Ishikawa (cell line): ENCODE data around the gene FBXO41.

Experiments
- CEBPB ChIP-seq: IDR thresholded peaks from 2 replicates; pipeline ENCODE4 v1.6.1; 2012
- CREB1 ChIP-seq: IDR thresholded peaks from 2 replicates; pipeline ENCODE4 v1.6.1; 2012; ENCODE audit warnings: low read depth
- EGR1 ChIP-seq: IDR thresholded peaks from 2 replicates; pipeline ENCODE4 v1.6.1; 2012
- EP300 ChIP-seq: IDR thresholded peaks from 2 replicates; pipeline ENCODE4 v1.6.1; 2012; ENCODE audit warnings: borderline replicate concordance
- FOXM1 ChIP-seq: IDR thresholded peaks from 2 replicates; pipeline ENCODE4 v1.6.1; 2012; ENCODE audit warnings: low read depth, borderline replicate concordance
- NFIC ChIP-seq: IDR thresholded peaks from 2 replicates; pipeline ENCODE4 v1.6.1; 2012
- RAD21 ChIP-seq: IDR thresholded peaks from 2 replicates; pipeline ENCODE4 v1.6.1; 2012; ENCODE audit warnings: low read depth
- TAF1 ChIP-seq: IDR thresholded peaks from 2 replicates; pipeline ENCODE4 v1.6.1; 2012; ENCODE audit warnings: low read depth, mild to moderate bottlenecking
- TCF12 ChIP-seq: IDR thresholded peaks from 2 replicates; pipeline ENCODE4 v1.6.1; 2012; ENCODE audit warnings: low read depth
- TEAD4 ChIP-seq: IDR thresholded peaks from 2 replicates; pipeline ENCODE4 v1.6.1; 2012
- YY1 ChIP-seq: IDR thresholded peaks from 2 replicates; pipeline ENCODE4 v1.6.1; 2012; ENCODE audit warnings: low read depth
- ZBTB7A ChIP-seq: IDR thresholded peaks from 2 replicates; pipeline ENCODE4 v1.6.1; 2012; ENCODE audit warnings: low read depth
- TF ChIP-seq, protein P1 (sequence below): IDR thresholded peaks from 2 replicates; pipeline ENCODE4 v1.6.1; 2012
- TF ChIP-seq, protein P2 (sequence below): IDR thresholded peaks from 2 replicates; pipeline ENCODE4 v1.6.1; 2012
- TF ChIP-seq, protein P3 (sequence below): IDR thresholded peaks from 2 replicates; pipeline ENCODE4 v1.6.1; 2012; ENCODE audit warnings: low read depth, mild to moderate bottlenecking

Gene FBXO41, protein sequence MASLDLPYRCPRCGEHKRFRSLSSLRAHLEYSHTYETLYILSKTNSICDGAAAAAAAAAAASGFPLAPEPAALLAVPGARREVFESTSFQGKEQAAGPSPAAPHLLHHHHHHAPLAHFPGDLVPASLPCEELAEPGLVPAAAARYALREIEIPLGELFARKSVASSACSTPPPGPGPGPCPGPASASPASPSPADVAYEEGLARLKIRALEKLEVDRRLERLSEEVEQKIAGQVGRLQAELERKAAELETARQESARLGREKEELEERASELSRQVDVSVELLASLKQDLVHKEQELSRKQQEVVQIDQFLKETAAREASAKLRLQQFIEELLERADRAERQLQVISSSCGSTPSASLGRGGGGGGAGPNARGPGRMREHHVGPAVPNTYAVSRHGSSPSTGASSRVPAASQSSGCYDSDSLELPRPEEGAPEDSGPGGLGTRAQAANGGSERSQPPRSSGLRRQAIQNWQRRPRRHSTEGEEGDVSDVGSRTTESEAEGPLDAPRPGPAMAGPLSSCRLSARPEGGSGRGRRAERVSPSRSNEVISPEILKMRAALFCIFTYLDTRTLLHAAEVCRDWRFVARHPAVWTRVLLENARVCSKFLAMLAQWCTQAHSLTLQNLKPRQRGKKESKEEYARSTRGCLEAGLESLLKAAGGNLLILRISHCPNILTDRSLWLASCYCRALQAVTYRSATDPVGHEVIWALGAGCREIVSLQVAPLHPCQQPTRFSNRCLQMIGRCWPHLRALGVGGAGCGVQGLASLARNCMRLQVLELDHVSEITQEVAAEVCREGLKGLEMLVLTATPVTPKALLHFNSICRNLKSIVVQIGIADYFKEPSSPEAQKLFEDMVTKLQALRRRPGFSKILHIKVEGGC

DNA sequence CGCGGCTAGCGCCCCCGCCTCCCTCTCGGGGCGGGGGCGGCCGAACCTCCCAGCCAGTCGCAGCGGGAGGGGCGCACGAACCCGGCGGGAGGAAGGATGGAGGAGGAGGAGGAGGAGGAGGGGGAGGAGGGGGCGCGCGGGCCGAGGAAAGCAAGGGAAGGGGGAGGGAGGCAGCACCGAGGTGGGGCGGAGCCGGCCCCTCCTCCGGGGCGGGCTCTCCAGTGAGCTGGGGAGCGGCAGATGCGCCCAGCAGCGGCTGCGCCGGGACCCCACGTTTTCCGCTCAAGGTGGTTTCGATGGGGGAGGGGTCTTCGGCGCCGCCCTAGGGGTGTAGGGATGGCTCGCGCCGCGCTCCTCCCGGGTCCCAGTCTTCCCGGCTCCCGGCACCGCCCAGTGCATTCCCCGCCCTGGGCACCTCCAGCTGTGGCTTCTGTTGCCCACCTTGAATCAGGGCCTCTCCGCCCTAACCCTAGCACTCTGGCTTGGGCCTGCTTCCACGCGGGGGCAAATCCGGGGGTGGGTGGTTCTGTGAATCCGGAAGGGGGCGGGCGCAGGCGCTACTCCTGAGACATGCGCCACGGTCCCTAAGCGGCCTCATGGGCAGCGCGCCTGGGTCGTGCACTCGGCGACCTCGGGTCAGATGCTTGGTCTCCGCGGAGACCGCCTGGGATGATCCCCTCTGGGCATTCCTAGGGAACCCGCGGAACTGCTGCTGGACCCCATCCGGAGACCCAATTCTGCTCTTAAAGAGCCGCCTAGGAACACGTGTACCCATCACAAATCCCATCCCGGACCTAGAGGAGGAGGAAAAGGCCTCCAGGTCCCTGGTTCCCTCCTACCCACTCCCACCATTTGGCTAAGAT, at the start of gene FBXO41:
Gene FBXO41, minus strand, starts transcription at position 183 of the 863 bp plus-strand sequence. CDS start 14,848 bp downstream, outside the sequence.
- TF ChIP-seq TCF12 (no peak), EP300 (no peak), ZBTB7A (no peak; the same call in 1 of the 2 replicates), NFIC (no peak), CEBPB (no peak), YY1 (no peak), RAD21 (no peak), FOXM1 (no peak), CREB1 (no peak), EGR1 (no peak), TEAD4 (no peak), TAF1 (no peak)
- TF ChIP-seq, protein P1, sequence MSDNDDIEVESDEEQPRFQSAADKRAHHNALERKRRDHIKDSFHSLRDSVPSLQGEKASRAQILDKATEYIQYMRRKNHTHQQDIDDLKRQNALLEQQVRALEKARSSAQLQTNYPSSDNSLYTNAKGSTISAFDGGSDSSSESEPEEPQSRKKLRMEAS: no peak
- TF ChIP-seq, protein P2, sequence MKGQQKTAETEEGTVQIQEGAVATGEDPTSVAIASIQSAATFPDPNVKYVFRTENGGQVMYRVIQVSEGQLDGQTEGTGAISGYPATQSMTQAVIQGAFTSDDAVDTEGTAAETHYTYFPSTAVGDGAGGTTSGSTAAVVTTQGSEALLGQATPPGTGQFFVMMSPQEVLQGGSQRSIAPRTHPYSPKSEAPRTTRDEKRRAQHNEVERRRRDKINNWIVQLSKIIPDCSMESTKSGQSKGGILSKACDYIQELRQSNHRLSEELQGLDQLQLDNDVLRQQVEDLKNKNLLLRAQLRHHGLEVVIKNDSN: no peak
- TF ChIP-seq, protein P3, sequence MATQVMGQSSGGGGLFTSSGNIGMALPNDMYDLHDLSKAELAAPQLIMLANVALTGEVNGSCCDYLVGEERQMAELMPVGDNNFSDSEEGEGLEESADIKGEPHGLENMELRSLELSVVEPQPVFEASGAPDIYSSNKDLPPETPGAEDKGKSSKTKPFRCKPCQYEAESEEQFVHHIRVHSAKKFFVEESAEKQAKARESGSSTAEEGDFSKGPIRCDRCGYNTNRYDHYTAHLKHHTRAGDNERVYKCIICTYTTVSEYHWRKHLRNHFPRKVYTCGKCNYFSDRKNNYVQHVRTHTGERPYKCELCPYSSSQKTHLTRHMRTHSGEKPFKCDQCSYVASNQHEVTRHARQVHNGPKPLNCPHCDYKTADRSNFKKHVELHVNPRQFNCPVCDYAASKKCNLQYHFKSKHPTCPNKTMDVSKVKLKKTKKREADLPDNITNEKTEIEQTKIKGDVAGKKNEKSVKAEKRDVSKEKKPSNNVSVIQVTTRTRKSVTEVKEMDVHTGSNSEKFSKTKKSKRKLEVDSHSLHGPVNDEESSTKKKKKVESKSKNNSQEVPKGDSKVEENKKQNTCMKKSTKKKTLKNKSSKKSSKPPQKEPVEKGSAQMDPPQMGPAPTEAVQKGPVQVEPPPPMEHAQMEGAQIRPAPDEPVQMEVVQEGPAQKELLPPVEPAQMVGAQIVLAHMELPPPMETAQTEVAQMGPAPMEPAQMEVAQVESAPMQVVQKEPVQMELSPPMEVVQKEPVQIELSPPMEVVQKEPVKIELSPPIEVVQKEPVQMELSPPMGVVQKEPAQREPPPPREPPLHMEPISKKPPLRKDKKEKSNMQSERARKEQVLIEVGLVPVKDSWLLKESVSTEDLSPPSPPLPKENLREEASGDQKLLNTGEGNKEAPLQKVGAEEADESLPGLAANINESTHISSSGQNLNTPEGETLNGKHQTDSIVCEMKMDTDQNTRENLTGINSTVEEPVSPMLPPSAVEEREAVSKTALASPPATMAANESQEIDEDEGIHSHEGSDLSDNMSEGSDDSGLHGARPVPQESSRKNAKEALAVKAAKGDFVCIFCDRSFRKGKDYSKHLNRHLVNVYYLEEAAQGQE: no peak

DNA sequence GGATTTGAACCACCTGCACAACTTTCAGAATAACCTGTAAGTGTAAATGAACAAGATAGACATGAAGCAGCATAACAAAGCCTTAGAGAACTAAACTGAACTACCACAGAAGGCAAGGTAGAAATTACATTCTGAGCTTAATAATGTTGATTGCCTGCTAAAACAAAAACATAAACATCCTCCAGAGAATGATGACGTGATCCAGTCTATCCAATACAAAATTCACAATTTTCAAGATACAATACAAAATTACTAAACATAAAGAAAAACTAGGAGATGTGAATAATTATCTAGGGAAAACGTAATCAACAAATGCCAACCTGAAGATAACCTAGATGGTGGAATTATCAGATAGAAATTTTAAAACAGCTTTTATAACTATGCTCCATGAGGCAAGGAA, 49.8 kb upstream of the FBXO41 start:
- TF ChIP-seq TCF12 (no peak), CEBPB (no peak), TEAD4 (no peak), CREB1 (no peak), RAD21 (no peak), ZBTB7A (no peak), NFIC (no peak), EP300 (no peak), EGR1 (no peak), FOXM1 (no peak), TAF1 (no peak), YY1 (no peak)
- TF ChIP-seq, protein P3: no peak
- TF ChIP-seq, protein P2: no peak
- TF ChIP-seq, protein P1: no peak

DNA sequence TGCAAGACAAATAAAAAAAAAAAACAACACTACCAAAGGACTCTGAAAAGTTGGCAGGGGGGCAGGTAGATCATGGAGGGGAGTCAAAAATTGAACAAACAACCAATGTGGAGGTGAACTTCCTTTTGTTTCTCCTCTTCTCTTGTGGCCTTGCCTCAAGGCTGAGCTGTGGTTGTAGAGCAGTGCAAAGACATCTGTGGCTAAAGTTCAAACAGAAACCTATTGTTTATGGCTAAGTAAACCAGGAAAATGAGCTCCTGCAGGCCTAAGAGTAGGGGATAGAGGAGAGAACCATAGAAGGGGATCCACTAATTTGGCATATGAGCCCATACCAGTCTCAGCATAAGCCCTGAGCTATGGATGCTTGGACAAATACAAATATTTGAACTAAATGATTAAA, 49.3 kb upstream of the FBXO41 start:
- TF ChIP-seq EP300: no peak

DNA sequence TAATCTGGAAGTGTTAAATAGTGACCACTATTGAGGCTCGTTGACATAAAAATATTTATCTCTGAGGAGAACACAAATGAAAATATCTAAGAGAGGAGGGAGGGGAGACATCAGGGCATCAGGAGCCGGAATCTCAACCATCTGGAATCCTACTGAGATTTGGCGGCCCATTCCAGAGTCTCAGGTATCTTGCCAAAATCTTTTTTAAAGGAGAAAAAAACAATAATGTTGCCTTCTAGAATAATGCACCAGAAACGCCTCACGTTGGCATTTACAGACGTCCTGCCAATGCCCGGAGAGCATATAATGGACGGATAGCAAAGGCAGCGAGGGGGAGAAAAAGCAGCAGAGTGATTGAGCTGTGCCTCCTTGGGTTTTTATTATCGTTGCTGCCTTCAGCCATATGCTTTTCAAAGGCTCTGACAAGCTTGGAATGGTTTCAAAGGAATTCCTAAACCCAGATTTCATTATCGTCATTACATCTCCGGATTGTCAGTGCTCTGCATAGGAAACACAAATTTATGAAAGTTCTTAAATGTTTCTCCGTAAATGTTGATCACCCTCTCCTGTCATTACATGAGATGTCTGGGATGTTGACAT, 39.9 kb upstream of the FBXO41 start:
- TF ChIP-seq, protein P3: no peak
- TF ChIP-seq TEAD4: peak; percentile 57
